Activated T-helper 1 cell treated with Interleukin-2 at 50 U/mL for 16 hours (primary cell): ENCODE data around the gene PRDM15.

Experiments
- DNase-seq: peaks from one replicate; pipeline ENCODE4 v3.0.0-alpha.2; 2020; ENCODE audit warnings: low read depth

The PRDM15 gene

GRCh38 chr21:41824466-41825207 lies 54.5 kb downstream of the PRDM15 start:
- no peak for DNase-seq

GRCh38 chr21:41823906-41824305 lies 55.2 kb downstream of the PRDM15 start:
- DNase-seq: no peak

- DNase-seq: no peak
Measured at GRCh38 chr21:41823166-41823565, 56.0 kb downstream of the PRDM15 start.

GRCh38 chr21:41821756-41822431 lies 57.2 kb downstream of the PRDM15 start:
- no peak for DNase-seq

GRCh38 chr21:41821081-41821755 lies 57.9 kb downstream of the PRDM15 start:
- no peak for DNase-seq

- DNase-seq: no peak
Measured at GRCh38 chr21:41820384-41821080, 58.6 kb downstream of the PRDM15 start.

GRCh38 chr21:41819856-41820281 lies 59.3 kb downstream of the PRDM15 start:
- no peak for DNase-seq

- DNase-seq: no peak
Measured at GRCh38 chr21:41819236-41819855, 59.8 kb downstream of the PRDM15 start.

- DNase-seq: no peak
Measured at GRCh38 chr21:41817877-41818855, 61.0 kb downstream of the PRDM15 start.

- no peak for DNase-seq
Measured at GRCh38 chr21:41817228-41817627, 61.9 kb downstream of the PRDM15 start.

GRCh38 chr21:41816583-41817165 lies 62.5 kb downstream of the PRDM15 start:
- peak; percentile 28 for DNase-seq

- DNase-seq: no peak
Measured at GRCh38 chr21:41815652-41816582, 63.2 kb downstream of the PRDM15 start.

- no peak for DNase-seq
Measured at GRCh38 chr21:41813226-41813625, 65.9 kb downstream of the PRDM15 start.

- no peak for DNase-seq
Measured at GRCh38 chr21:41812679-41813078, 66.5 kb downstream of the PRDM15 start.

- no peak for DNase-seq
Measured at GRCh38 chr21:41810597-41810932, 68.6 kb downstream of the PRDM15 start.

- DNase-seq: no peak
Measured at GRCh38 chr21:41809891-41810596, 69.1 kb downstream of the PRDM15 start.

- DNase-seq: no peak
Measured at GRCh38 chr21:41808846-41809245, 70.3 kb downstream of the PRDM15 start.

- no peak for DNase-seq
Measured at GRCh38 chr21:41808094-41808493, 71.0 kb downstream of the PRDM15 start.

- DNase-seq: no peak
Measured at GRCh38 chr21:41806773-41807172, 72.4 kb downstream of the PRDM15 start.
